Glomerular endothelial cell (primary cell): ENCODE results near the gene MSMB. TPM values are rescaled to one million over a fixed set of nuclear protein-coding genes. Genes with fewer than 3 reads are reported as not detected.
"Not testable (repeated sequence)": the region's sequence is repeated elsewhere in the genome, so short reads cannot be mapped to it uniquely, and the experiment has no call there.

Experiments
- DNase-seq: peaks from one replicate; pipeline ENCODE4 v3.0.0-alpha.2; 2011; ENCODE audit warnings: low read depth, low spot score; ENCODE audit errors: extremely low read depth
- total RNA-seq: library from RNA; depleted of rRNA; stranded (reverse); fragments of >200 nt; gene quantifications from 2 replicates; pipeline ENCODE4 v1.2.3, GENCODE V29; 2015

MSMB gene
- not detected in 2 replicates for total RNA-seq

- no peak for DNase-seq
These were observed at the start of gene MSMB for GRCh38 chr10:46046261-46046660. Gene MSMB, minus strand, starts transcription at chr10:46046269. Its CDS starts 32 bp downstream, at chr10:46046237.

GRCh38 chr10:46094931-46095750 is 49.1 kb upstream of the MSMB start:
- no peak for DNase-seq

- DNase-seq = no peak
These were observed 48.1 kb upstream of the MSMB start for GRCh38 chr10:46094197-46094500.

- not testable (repeated sequence) for DNase-seq
These were observed 47.5 kb upstream of the MSMB start for GRCh38 chr10:46093316-46094196.

- no peak for DNase-seq
These were observed 46.5 kb upstream of the MSMB start for GRCh38 chr10:46092524-46093081.

- no peak for DNase-seq
These were observed 45.9 kb upstream of the MSMB start for GRCh38 chr10:46091828-46092523.

- DNase-seq = no peak
These were observed 45.2 kb upstream of the MSMB start for GRCh38 chr10:46091080-46091827.

- DNase-seq = no peak
These were observed 44.3 kb upstream of the MSMB start for GRCh38 chr10:46090258-46090812.

GRCh38 chr10:46087381-46087780 is 41.3 kb upstream of the MSMB start:
- DNase-seq = not testable (repeated sequence)

GRCh38 chr10:46084321-46085165 is 38.5 kb upstream of the MSMB start:
- no peak for DNase-seq

- DNase-seq = no peak
These were observed 34.8 kb upstream of the MSMB start for GRCh38 chr10:46080886-46081285.

GRCh38 chr10:46079831-46080585 is 33.9 kb upstream of the MSMB start:
- no peak for DNase-seq

GRCh38 chr10:46077731-46078413 is 31.8 kb upstream of the MSMB start:
- no peak for DNase-seq

- no peak for DNase-seq
These were observed 31.1 kb upstream of the MSMB start for GRCh38 chr10:46077141-46077554.

- no peak for DNase-seq
These were observed 29.8 kb upstream of the MSMB start for GRCh38 chr10:46075869-46076268.

GRCh38 chr10:46074196-46074946 is 28.3 kb upstream of the MSMB start:
- no peak for DNase-seq

GRCh38 chr10:46073564-46073963 is 27.5 kb upstream of the MSMB start:
- no peak for DNase-seq
